Kidney (tissue), 14 donors: ENCODE results near the gene ATRAID. TPM values are rescaled to one million over a fixed set of nuclear protein-coding genes. Genes with fewer than 3 reads are reported as not detected.

Source experiments
- DNase-seq, 5 donors: peaks; one replicate each; pipeline ENCODE4 v3.0.0-alpha.2; 2013 to 2020
- FAIRE-seq: peaks from 2 replicates; lab custom pipeline; 2012; peaks lifted over from hg19 to GRCh38; lab: Jason Lieb, UNC
- H3K27ac ChIP-seq, 2 donors: one replicate each; pipeline ENCODE4 v1.7.0; 2013; ENCODE audit warnings: low read depth in 2 of 2, low read length in 2 of 2, inconsistent platforms in 1 of 2
- H3K27me3 ChIP-seq: one replicate; pipeline ENCODE4 v1.7.1; 2013; ENCODE audit warnings: low read length, inconsistent platforms; ENCODE audit not compliant: control insufficient read depth, insufficient read depth
- H3K36me3 ChIP-seq, 3 donors: one replicate each; pipeline versions ENCODE4 v1.7.0 to v1.7.1; 2013; ENCODE audit warnings: low read length in 3 of 3, control low read depth in 1 of 3, inconsistent platforms in 1 of 3; ENCODE audit not compliant: insufficient read depth in 3 of 3, control insufficient read depth in 2 of 3
- H3K4me1 ChIP-seq, 3 donors: one replicate each; pipeline versions ENCODE4 v1.7.0 to v1.7.1; 2013; ENCODE audit warnings: low read length in 3 of 3, inconsistent platforms in 1 of 3, low read depth in 1 of 3; ENCODE audit not compliant: control insufficient read depth in 2 of 3, insufficient read depth in 2 of 3
- H3K4me3 ChIP-seq, 3 donors: one replicate each; pipeline versions ENCODE4 v1.7.0 to v1.8.1; 2013; ENCODE audit warnings: low read length in 3 of 3, control low read depth in 1 of 3, inconsistent platforms in 1 of 3
- H3K9ac ChIP-seq, 3 donors: one replicate each; pipeline versions ENCODE4 v1.7.0 to v1.7.1; 2013; ENCODE audit warnings: low read length in 3 of 3, control low read depth in 1 of 3, inconsistent platforms in 1 of 3
- H3K9me3 ChIP-seq, 3 donors: one replicate each; pipeline versions ENCODE4 v1.7.0 to v1.7.1; 2013; ENCODE audit warnings: low read length in 3 of 3, control low read depth in 1 of 3, inconsistent platforms in 1 of 3; ENCODE audit not compliant: control insufficient read depth in 2 of 3, insufficient read depth in 1 of 3
- intact Hi-C: fragments of 100-400 bp; cut with DNase I; formaldehyde crosslinking; loops from one replicate; pipeline ENCODE4 v1.11.1; 2022
- polyA plus RNA-seq: library from polyadenylated mRNA; stranded (reverse); fragments of 350-450 nt; fragmentation: Illumina TruSeq; extraction: RNeasy Lipid Tissue Mini Kit (QIAGEN cat#74804); gene quantifications from one replicate; pipeline ENCODE4 v1.2.3, GENCODE V29; 2014; ENCODE audit warnings: low read depth, low replicate concordance; ENCODE audit not compliant: insufficient read depth
- total RNA-seq: library from RNA; stranded (reverse); fragmentation: NEBNext Ultra II Directional; extraction: Animal tissue kit (Norgen Biotek cat#: 25700); gene quantifications from one replicate; pipeline ENCODE4 v1.2.1, GENCODE V29; 2021
- TF ChIP-seq, protein P1 (sequence below): IDR thresholded peaks from 3 replicates; pipeline ENCODE4 v1.5.1; 2012; ENCODE audit warnings: mild to moderate bottlenecking, moderate library complexity, borderline replicate concordance; ENCODE audit not compliant: insufficient read depth; ENCODE audit errors: extremely low read depth
- donor health status: control.
- donor health status: control.
- donor health status: control.
- donor health status: control.
- donor health status: control.
- donor health status: DM: yes; HTN: yes; CAD: no.
- donor health status: Normal renal cell carcinoma (clear cell type).

Gene ATRAID
- total and polyA plus RNA-seq, 2 donors from 2014 or later, result 119 to 279 TPM

DNA sequence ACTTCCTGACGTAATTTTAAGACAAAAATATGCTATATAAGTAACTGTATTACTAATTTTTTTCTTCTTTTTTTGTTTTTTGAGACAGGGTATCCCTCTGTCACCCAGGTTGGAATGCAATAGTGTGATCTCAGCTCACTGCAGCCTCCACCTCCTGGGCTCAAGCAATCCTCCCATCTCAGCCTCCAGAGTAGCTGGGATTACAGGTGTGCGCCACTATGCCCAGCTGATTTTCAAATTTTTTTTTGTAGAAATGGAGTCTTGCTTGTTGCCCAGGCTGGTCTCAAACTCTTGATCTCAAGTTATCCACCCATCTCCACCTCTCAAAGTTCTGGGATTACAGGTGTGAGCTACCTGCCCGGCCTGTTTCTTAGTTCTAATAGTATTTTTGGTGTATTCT, 33.4 kb upstream of the ATRAID start:
- intact Hi-C loops, result no loop called here
- FAIRE-seq, result no peak
- no peak for DNase-seq

DNA sequence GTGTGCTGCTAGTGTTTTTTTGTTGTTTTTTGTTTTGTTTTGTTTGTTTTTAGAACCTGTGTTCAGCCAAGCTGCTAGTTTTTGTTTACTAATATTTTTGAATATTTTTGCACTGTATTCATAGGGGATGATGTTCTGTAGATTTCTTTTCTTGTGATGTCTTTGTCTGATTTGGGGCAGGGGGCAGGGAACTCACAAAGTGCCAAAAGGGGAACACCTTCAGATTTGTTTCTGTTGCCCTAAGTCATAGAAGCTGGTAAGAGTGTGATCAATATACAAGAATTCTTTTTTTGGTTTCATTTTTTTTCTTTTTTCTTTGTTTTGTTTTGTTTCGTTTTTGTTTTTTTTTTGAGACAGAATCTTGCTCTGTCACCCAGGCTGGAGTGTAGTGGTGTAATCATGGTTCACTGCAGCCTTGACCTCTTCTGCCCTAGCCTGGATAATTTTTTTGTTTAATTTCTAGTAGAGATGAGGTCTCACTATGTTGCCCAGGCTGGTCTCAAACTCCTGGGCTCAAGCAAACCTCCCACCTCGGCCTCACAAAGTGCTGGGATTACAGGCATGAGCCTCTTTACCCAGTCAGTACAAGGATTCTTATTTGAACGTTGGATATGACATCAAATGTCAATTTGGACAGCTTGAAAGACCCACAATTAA, 32.4 kb upstream of the ATRAID start:
- H3K9me3 ChIP-seq, result no peaks in the 10 kb centered on the region
- no peak for FAIRE-seq
- no peak overlapping the region for H3K27ac ChIP-seq
- no peaks in the 10 kb centered on the region for H3K36me3 ChIP-seq
- H3K27me3 ChIP-seq, result no peaks in the 10 kb centered on the region
- intact Hi-C loops, result no loop called here
- TF ChIP-seq, protein P1, sequence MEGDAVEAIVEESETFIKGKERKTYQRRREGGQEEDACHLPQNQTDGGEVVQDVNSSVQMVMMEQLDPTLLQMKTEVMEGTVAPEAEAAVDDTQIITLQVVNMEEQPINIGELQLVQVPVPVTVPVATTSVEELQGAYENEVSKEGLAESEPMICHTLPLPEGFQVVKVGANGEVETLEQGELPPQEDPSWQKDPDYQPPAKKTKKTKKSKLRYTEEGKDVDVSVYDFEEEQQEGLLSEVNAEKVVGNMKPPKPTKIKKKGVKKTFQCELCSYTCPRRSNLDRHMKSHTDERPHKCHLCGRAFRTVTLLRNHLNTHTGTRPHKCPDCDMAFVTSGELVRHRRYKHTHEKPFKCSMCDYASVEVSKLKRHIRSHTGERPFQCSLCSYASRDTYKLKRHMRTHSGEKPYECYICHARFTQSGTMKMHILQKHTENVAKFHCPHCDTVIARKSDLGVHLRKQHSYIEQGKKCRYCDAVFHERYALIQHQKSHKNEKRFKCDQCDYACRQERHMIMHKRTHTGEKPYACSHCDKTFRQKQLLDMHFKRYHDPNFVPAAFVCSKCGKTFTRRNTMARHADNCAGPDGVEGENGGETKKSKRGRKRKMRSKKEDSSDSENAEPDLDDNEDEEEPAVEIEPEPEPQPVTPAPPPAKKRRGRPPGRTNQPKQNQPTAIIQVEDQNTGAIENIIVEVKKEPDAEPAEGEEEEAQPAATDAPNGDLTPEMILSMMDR, result no peak
- H3K9ac ChIP-seq, result no peak overlapping the region
- no peak for DNase-seq
- H3K4me3 ChIP-seq, result no peak overlapping the region
- no peaks in the 10 kb centered on the region for H3K4me1 ChIP-seq

More for the DNA sequence above, 33.4 kb upstream of the ATRAID start:
- TF ChIP-seq, protein P1, result no peak
- no peaks in the 10 kb centered on the region for H3K4me1 ChIP-seq
- no peak overlapping the region for H3K27ac ChIP-seq
- H3K27me3 ChIP-seq, result no peaks in the 10 kb centered on the region
- H3K9me3 ChIP-seq, result no peaks in the 10 kb centered on the region
- H3K4me3 ChIP-seq, result no peak overlapping the region
- H3K9ac ChIP-seq, result no peak overlapping the region
- H3K36me3 ChIP-seq, result no peaks in the 10 kb centered on the region

DNA sequence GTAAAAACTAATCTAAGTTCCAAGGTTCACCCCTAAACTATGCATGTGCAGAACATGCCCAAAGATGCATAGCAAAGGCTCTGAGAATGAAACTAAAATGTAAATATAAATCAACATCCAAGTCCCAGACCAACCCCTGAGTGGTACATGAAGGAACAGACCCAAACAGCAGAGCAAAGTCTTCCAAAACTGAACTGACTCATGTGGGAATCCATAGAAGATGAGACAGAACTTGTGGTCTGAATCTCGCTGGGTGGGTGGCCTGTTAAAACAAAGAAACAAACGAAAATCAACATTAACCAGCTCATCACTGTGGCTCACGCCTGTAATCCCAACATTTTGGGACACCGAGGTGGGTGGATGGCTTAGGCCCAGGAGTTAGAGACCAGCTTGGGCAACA, 29.5 kb upstream of the ATRAID start:
- Histone ChIP-seq H3K9me3 (no peaks in the 10 kb centered on the region), H3K4me1 (no peaks in the 10 kb centered on the region), H3K4me3 (no peak overlapping the region), H3K27ac (no peak overlapping the region), H3K27me3 (no peaks in the 10 kb centered on the region), H3K36me3 (no peaks in the 10 kb centered on the region), H3K9ac (no peak overlapping the region)
- intact Hi-C loops, result no loop called here
- TF ChIP-seq, protein P1, result no peak
- no peak for FAIRE-seq
- DNase-seq, result no peak

DNA sequence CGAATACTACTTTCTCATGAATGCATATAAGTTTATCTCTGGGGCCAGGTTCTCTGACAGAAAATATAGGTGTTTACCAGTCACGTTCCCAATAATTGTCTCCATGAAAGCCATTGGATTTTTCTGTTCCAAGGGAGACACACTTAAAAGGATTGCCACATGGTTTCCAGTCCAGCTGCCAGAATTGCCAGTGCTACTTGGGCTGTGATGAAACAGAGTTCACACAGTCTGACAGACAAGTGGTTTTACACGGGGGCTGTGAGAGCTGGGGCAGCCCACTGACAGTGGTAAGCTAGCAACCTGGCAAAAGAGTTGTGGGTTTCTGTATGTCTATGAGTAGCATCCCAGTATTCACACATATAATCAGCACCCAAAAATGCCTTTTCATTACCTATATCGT, 27.7 kb upstream of the ATRAID start:
- Histone ChIP-seq H3K9me3 (no peaks in the 10 kb centered on the region), H3K9ac (no peak overlapping the region), H3K36me3 (no peaks in the 10 kb centered on the region), H3K4me3 (no peak overlapping the region), H3K4me1 (no peaks in the 10 kb centered on the region), H3K27ac (peak overlapping the region in 1 of 2 donors; percentile 18), H3K27me3 (no peaks in the 10 kb centered on the region)
- intact Hi-C loops, result no loop called here
- FAIRE-seq (no peak), DNase-seq (no peak)
- TF ChIP-seq, protein P1, result no peak
